ENCODE results near the gene LAMA2.

GRCh38 chr6:129069006-129069405 is 186.1 kb downstream of the LAMA2 start:
- TF ChIP-seq CTCF (IDR thresholded peaks at IDR 0.05) (no peak), EZH2phosphoT487 (IDR thresholded peaks at IDR 0.05; ENCODE audit: borderline replicate concordance, low read depth) (no peak)

All from SK-N-SH (cell line).